HCT116 (cell line): ENCODE measurements around the gene SMCO1. TPM values are rescaled to one million over a fixed set of nuclear protein-coding genes. Genes with fewer than 3 reads are reported as not detected.

ENCODE experiments used
- ATAC-seq: fragments of 200-7000 bp; cut with Tn5 transposase; 2 replicates; pipeline ENCODE4 v1.9.1; 2020; ENCODE audit warnings: mild to moderate bottlenecking, moderate library complexity
- BruUV-seq: library from RNA; stranded (reverse); fragments of 400-500 nt; replicated peaks from 2 replicates; lab custom pipeline; 2021; lab: Mats Ljungman, UMichigan
- CTCF ChIA-PET: fragments of 300-600 bp; sonication (Branson Sonifier 250); formaldehyde crosslinking; loops from one replicate; lab custom pipeline; 2021; ENCODE audit warnings: antibody characterized with exemption; lab: Charles Lee
- POLR2A ChIA-PET: fragments of 300-600, 350-600 bp; sonication (Branson Sonifier 250); formaldehyde crosslinking; loops from one replicate; lab custom pipeline; 2021; ENCODE audit warnings: antibody characterized with exemption; lab: Charles Lee
- RAD21 ChIA-PET, 2 experiments: fragments of 300-600 bp; sonication (Branson Sonifier 250); formaldehyde crosslinking; loops; one replicate each; lab custom pipeline; 2023; ENCODE audit warnings: low total read pairs in 2 of 2; ENCODE audit not compliant: uncharacterized antibody in 2 of 2, unreplicated experiment in 2 of 2, low non-redundant PET in 1 of 2; lab: Charles Lee
- DNase-seq: peaks from one replicate; pipeline ENCODE4 v3.0.0-alpha.2; 2010; ENCODE audit warnings: low read depth, low spot score
- H2AFZ ChIP-seq: fragments of 200-600 bp; shearing (Covaris generic), sonication (generic); 2 replicates; pipeline ENCODE4 v1.6.1; 2017; ENCODE audit warnings: low read depth, mixed run types, mixed read lengths, antibody characterized with exemption, low read length; ENCODE audit not compliant: poor library complexity, severe bottlenecking
- H3K27ac ChIP-seq: 2 replicates; pipeline ENCODE4 v1.5.1; 2012; ENCODE audit warnings: low read depth, low read length
- H3K27me3 ChIP-seq: fragments of 200-600 bp; sonication (generic); 2 replicates; pipeline ENCODE4 v1.6.1; 2016; ENCODE audit warnings: mixed run types, low read length, mixed read lengths; ENCODE audit not compliant: insufficient read depth
- H3K36me3 ChIP-seq, 2 experiments: fragments of 200-500 bp in 1 of 2; fragments of 200-600 bp in 1 of 2; sonication (Bioruptor generic) in 1 of 2; sonication (generic) in 1 of 2; 2 replicates each; pipeline versions ENCODE4 v1.5.1 to v1.6.1; 2014 to 2016; ENCODE audit warnings: low read length in 2 of 2, inconsistent platforms in 1 of 2, mixed read lengths in 1 of 2, mixed run types in 1 of 2; ENCODE audit not compliant: insufficient read depth in 2 of 2, control insufficient read depth in 1 of 2
- H3K4me1 ChIP-seq, 2 experiments: fragments of 200-600 bp in 1 of 2; sonication (generic) in 1 of 2; 2 replicates each; pipeline versions ENCODE4 v1.5.1 to v1.6.1; 2012 to 2017; ENCODE audit warnings: low read length in 2 of 2, inconsistent platforms in 1 of 2, mild to moderate bottlenecking in 1 of 2, mixed read lengths in 1 of 2, mixed run types in 1 of 2, moderate library complexity in 1 of 2; ENCODE audit not compliant: insufficient read depth in 2 of 2, control insufficient read depth in 1 of 2
- H3K4me2 ChIP-seq: fragments of 200-600 bp; sonication (generic); 2 replicates; pipeline ENCODE4 v1.6.1; 2017; ENCODE audit warnings: mixed run types, low read length, mixed read lengths
- H3K4me3 ChIP-seq, 2 experiments: fragments of 200-600 bp in 1 of 2; sonication (generic) in 1 of 2; replicated peaks in 1 of 2; 2 replicates each; pipeline ENCODE4 v1.5.1; 2011 to 2016; ENCODE audit warnings: low read length in 2 of 2, control low read depth in 1 of 2, low read depth in 1 of 2, mild to moderate bottlenecking in 1 of 2, mixed read lengths in 1 of 2, mixed run types in 1 of 2
- H3K79me2 ChIP-seq: fragments of 200-600 bp; sonication (generic); 2 replicates; pipeline ENCODE4 v1.6.1; 2017; ENCODE audit warnings: mild to moderate bottlenecking, mixed run types, low read length, moderate library complexity, mixed read lengths; ENCODE audit not compliant: insufficient read depth
- H3K9ac ChIP-seq: fragments of 200-600 bp; sonication (generic); 2 replicates; pipeline ENCODE4 v1.6.1; 2016; ENCODE audit warnings: low read length, mixed read lengths
- H3K9me2 ChIP-seq: fragments of 200-600 bp; sonication (generic), shearing (Covaris generic); 2 replicates; pipeline ENCODE4 v1.6.1; 2017; ENCODE audit warnings: mixed run types, mild to moderate bottlenecking, moderate library complexity; ENCODE audit not compliant: insufficient read depth
- H3K9me3 ChIP-seq, 2 experiments: fragments of 200-500 bp in 1 of 2; fragments of 200-600 bp in 1 of 2; sonication (Bioruptor generic) in 1 of 2; sonication (generic) in 1 of 2; 2 replicates each; pipeline ENCODE4 v1.6.1; 2014 to 2017; ENCODE audit warnings: low read length in 2 of 2, mixed read lengths in 2 of 2, inconsistent platforms in 1 of 2, low read depth in 1 of 2, mild to moderate bottlenecking in 1 of 2, mixed run types in 1 of 2, moderate library complexity in 1 of 2; ENCODE audit not compliant: control insufficient read depth in 1 of 2, insufficient read depth in 1 of 2
- H4K20me1 ChIP-seq: fragments of 200-600 bp; sonication (generic), shearing (Covaris generic); 2 replicates; pipeline ENCODE4 v1.6.1; 2017; ENCODE audit warnings: mixed run types, mild to moderate bottlenecking, moderate library complexity; ENCODE audit not compliant: insufficient read depth
- ATF3 ChIP-seq: IDR thresholded peaks from 2 replicates; pipeline ENCODE4 v1.6.1; 2012
- CBX3 ChIP-seq: IDR thresholded peaks from 2 replicates; pipeline ENCODE4 v1.6.1; 2012; ENCODE audit warnings: low read depth
- EGR1 ChIP-seq: IDR thresholded peaks from 2 replicates; pipeline ENCODE4 v1.6.1; 2012; ENCODE audit warnings: low read depth
- ELF1 ChIP-seq: IDR thresholded peaks from 2 replicates; pipeline ENCODE4 v1.6.1; 2012; ENCODE audit warnings: low read depth, borderline replicate concordance
- EZH2 ChIP-seq: fragments of 200-600 bp; sonication (generic); IDR thresholded peaks from 2 replicates; pipeline ENCODE4 v1.6.1; 2017; ENCODE audit warnings: antibody characterized with exemption, mixed run types
- EZH2phosphoT487 ChIP-seq: fragments of 200-600 bp; IDR thresholded peaks from 2 replicates; pipeline ENCODE4 v1.6.1; 2018; ENCODE audit warnings: antibody characterized with exemption, borderline replicate concordance
- MAX ChIP-seq: IDR thresholded peaks from 2 replicates; pipeline ENCODE4 v1.6.1; 2012
- RAD21 ChIP-seq: IDR thresholded peaks from 2 replicates; pipeline ENCODE4 v1.6.1; 2012; ENCODE audit warnings: low read depth, mild to moderate bottlenecking
- SIN3A ChIP-seq: IDR thresholded peaks from 2 replicates; pipeline ENCODE4 v1.6.1; 2012; ENCODE audit warnings: low read depth
- SRF ChIP-seq: IDR thresholded peaks from 2 replicates; pipeline ENCODE4 v1.6.1; 2012; ENCODE audit warnings: low read depth
- TCF7L2 ChIP-seq: IDR thresholded peaks from 2 replicates; pipeline ENCODE4 v1.7.0; 2011; ENCODE audit warnings: borderline replicate concordance, inconsistent platforms; ENCODE audit not compliant: insufficient read depth, insufficient read length; ENCODE audit errors: extremely low read depth
- ZBTB33 ChIP-seq: IDR thresholded peaks from 2 replicates; pipeline ENCODE4 v1.6.1; 2011; ENCODE audit warnings: mild to moderate bottlenecking, low read length, moderate library complexity; ENCODE audit not compliant: insufficient replicate concordance; ENCODE audit errors: extremely low read depth
- intact Hi-C: fragments of 100-400 bp; cut with micrococcal nuclease; formaldehyde crosslinking; loops from 2 replicates; pipeline ENCODE4 v1.10.0; 2022
- total RNA-seq: library from RNA; stranded (reverse); gene quantifications from one replicate; pipeline ENCODE4 v1.2.1, GENCODE V29; 2021; ENCODE audit not compliant: unreplicated experiment

Gene SMCO1
- total RNA-seq, 1 experiment from 2014 or later, result not detected

GRCh38 chr3:196558476-196558875 is 43.3 kb upstream of the SMCO1 start:
- no peak for DNase-seq
- no peaks in the 10 kb centered on the region for H4K20me1 ChIP-seq
- CTCF ChIA-PET, result no interaction called here
- intact Hi-C loops, result no loop called here
- H3K27me3 ChIP-seq, result no peaks in the 10 kb centered on the region
- no TSS peak for BruUV-seq
- POLR2A ChIA-PET, result no interaction called here
- no peak overlapping the region for H3K4me3 ChIP-seq
- ATAC-seq, result no peak
- TF ChIP-seq ATF3 (no peak), SIN3A (no peak), MAX (no peak), ZBTB33 (no peak), EZH2phosphoT487 (no peak), EGR1 (no peak), CBX3 (no peak), ELF1 (no peak), EZH2 (no peak), RAD21 (no peak), TCF7L2 (no peak), SRF (no peak)
- TF ChIP-seq, all 23 proteins: peak for 0
- Histone ChIP-seq H3K4me1 (peaks cover 8 to 10% of the 10 kb centered on the region in 2 experiments), H3K27ac (no peak overlapping the region), H3K79me2 (peaks cover 21% of the 10 kb centered on the region), H3K36me3 (no peaks in the 10 kb centered on the region; a peak in 1 of 4 replicates), H3K4me2 (no peak overlapping the region), H2AFZ (no peak overlapping the region), H3K9me2 (no peaks in the 10 kb centered on the region), H3K9ac (no peak overlapping the region), H3K9me3 (no peaks in the 10 kb centered on the region)
- RAD21 ChIA-PET, result no interaction called here
